A204.1 (cell line): ENCODE results near the gene ADCY5.
"Not testable (repeated sequence)": the region's sequence is repeated elsewhere in the genome, so short reads cannot be mapped to it uniquely, and the experiment has no call there.

ENCODE experiments used
- FAIRE-seq: peaks from 2 replicates; lab custom pipeline; 2012; peaks lifted over from hg19 to GRCh38; lab: Jason Lieb, UNC

ADCY5 gene

DNA sequence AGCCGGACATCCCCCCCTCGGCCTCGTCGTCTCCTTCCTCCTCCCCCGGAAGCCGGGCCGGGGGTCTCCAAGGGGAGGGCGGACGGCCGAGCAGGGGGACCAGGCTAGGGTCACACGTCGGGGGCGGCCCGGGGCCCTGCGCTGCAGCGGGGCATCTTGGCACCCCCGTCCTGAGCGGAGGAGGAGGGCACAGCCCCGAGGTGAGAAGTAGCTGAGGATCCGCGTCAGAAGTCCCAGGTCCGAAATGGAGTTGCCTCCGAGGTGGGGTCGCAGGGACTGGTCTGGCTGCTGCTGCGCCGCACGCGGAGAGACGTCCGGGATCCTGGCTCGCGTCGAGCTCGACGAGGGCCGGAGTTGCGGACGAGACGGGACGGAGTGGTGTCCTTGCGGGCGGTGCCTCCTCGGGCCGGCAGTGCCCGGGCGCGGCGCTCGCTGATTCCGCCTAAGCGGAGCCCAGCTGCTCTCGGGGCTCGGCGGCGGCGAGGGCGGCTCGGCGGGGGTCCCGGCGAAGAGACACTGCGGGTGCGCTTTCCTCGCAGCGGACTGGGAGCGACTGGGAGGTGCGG is at the start of gene ADCY5:
Gene ADCY5 (minus strand): TSS at position 555 of the 566 bp plus-strand sequence. CDS start 545 bp downstream, at position 10.
- FAIRE-seq: no peak

DNA sequence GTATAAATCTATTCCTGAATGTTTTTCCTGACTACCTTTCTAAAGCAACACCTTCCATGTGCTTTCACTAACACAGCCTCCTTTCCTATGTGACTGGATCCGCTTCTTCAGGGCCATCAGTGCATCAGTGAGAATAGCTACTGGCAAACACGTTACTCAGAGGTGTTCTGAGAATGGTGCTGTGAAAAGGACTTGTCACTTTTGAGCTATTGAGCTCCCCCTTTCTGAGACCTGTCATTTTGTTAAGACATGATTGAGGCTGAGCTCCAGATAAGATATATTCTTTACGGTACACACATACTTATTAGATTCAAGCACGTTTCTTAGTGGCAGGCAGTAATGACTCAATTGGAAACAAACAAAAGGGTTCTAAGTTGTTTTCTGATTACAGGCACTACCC is 45.0 kb upstream of the ADCY5 start:
- no peak for FAIRE-seq

DNA sequence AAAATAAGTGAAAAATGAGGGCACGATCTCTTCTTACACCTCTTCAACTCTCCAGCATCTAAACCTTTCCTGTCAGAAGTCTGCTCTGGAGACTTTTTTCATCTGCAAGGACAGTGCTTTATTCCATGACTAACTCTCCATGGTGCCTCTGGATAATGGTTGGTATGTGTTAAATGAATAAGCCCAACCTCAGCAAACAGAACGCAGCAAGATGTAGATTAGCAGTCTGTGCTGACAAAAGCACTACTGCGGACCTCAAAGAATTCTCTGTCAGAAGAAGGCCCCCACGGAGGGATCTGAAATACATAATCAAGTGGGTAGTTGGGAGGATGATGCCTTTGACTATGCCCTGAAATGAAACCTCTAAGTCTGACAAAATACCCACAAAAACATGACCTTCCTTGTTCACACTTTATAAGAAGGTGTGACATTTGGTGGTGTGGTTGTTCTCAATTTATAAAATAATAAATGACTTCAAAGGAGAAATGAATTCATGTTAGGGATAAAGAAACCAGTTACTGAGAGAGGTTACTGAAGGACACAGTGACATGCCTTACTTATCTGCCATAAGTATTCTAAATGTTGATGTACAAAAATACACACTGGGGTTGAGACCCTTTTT is 43.2 kb upstream of the ADCY5 start:
- FAIRE-seq: no peak

GRCh38 chr3:123489400-123490004 is 40.6 kb upstream of the ADCY5 start:
- FAIRE-seq: peak; percentile 23

DNA sequence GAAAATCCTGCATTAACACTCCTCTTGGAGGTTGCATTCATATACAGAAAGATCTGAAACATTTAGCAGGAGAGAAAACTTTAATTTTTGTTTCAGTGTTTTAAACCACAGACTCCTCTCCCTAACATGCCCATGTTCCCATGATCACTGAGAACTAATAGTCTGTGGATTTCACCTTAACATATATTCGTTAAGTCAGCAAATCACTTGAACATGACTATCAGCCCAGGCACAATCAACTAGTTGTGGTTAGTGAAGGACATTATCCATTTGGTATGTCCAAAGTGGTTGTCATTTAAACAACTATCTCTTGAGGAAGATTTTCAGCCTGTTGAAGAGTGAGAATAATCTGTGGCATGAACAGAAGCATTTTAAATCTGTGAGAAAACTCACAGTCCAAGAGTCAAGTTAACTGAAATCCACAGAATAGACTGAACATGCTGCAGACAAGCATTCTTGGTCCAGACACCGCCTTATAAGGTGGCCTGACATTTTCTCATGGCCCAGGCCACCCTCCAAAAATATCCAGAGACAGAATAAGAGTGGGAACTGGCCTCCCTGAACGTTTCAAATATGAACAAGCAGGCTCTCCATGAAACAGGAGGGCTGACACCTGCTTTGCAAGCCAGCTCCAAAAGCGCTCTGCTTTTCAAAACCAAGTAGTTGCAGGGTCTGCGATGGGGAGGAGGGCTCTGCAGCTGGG is 39.9 kb upstream of the ADCY5 start:
- FAIRE-seq: no peak

GRCh38 chr3:123487063-123487462 is 38.2 kb upstream of the ADCY5 start:
- not testable (repeated sequence) for FAIRE-seq

DNA sequence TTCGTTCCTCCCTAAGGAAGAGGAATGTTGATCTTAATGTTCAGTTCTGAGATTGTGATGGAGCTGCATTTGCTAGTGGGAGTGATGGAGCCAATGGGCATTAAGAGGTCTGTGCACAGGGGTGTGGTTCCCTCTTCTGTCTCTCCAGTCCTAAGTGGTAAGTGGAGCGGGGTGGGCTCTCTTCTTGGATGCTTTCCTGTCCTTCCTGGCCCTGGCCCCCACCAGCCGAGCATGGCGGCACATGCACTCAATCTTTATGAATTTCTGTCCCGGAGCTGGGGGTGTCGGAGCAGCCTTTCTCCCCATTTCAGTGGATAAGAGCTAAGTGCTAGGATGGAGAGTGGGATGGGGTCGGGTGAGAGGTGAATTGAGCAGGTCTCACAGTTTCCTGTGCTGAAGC is 37.6 kb upstream of the ADCY5 start:
- no peak for FAIRE-seq

- no peak for FAIRE-seq
These were observed 36.7 kb upstream of the ADCY5 start for GRCh38 chr3:123485551-123485950.

DNA sequence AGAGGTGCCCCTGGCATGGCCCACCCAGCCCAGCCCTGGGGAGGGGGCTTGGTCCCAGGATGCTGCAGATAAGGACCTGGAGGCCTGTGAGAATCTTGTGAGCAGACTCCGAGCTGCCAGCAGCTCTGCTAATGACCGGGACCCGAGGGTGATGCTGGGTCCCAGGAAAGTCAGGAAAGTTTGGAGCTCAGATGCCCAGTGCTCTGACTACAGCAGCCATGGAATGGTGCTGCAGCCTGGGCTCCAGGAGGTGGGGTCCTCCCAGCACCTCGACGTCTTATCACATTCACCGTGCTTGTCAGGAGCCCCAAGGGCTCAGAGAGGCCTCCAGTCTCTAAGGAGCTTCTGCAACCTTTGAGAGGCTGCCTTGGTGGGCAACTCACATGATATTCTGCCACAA is 34.3 kb upstream of the ADCY5 start:
- no peak for FAIRE-seq

- no peak for FAIRE-seq
These were observed 33.0 kb upstream of the ADCY5 start for GRCh38 chr3:123481722-123482457.

DNA sequence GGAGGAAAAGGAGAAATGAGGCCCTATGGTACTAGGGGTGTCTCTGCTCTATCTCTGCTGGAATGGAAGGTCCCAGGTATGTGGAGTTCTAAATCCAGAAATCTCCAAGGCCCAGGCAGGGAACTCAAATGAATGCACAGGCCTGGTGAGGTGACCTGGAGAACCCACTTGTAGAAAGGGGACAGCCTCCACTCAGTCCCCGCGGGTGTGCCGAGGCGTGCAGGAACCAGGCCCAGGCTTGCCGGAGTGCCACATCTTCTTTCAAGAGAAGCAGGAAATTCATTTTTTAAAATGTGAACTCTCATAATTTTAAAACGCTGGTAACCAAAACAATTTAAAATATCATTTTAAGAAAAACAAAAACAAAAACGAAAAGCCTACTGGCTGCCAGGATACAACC is 32.2 kb upstream of the ADCY5 start:
- FAIRE-seq: no peak

DNA sequence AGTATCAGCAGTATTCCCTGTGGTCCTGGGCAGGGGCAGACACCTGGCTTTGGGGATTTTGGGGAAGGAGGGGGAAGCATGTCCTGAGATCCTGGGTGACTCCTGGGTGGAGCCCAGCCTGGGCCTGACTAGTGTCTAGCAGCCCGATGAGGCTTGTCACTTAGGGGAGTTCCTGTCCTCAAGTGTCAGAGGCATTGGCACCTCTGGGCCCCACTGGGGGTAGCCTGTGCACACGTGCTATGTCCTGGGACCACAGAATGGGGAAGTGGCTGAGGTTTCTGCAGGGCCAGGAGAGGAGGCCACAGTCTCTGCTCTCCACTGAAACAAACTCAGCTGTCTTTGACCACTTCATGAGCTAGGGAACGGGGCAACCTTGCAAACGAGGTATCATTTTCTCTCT is 31.5 kb upstream of the ADCY5 start:
- no peak for FAIRE-seq

- no peak for FAIRE-seq
These were observed 31.0 kb upstream of the ADCY5 start for GRCh38 chr3:123479891-123480290.

GRCh38 chr3:123478314-123478713 is 29.4 kb upstream of the ADCY5 start:
- FAIRE-seq: no peak

- FAIRE-seq: no peak
These were observed 28.3 kb upstream of the ADCY5 start for GRCh38 chr3:123476967-123477750.

DNA sequence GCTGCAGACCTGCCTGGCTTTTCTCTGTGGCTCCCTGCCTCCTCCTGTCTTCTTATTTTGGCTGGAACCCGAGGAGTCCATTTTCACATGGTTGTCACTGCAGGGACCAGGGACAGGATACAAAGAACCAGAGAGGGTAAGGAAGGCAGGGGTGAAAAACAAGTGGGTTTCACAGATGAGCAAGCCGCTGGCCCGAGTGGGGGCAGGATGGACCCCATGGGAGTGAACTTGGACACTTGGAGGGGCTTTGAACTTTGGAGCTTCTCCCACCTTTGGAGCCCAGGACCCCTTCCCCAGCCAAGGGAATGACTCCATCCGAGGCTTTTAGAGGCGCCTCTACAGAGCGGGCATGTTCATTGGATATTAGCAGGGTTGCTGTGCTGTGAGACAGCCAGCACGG is 26.9 kb upstream of the ADCY5 start:
- FAIRE-seq: no peak

GRCh38 chr3:123471106-123471505 is 22.2 kb upstream of the ADCY5 start:
- no peak for FAIRE-seq

DNA sequence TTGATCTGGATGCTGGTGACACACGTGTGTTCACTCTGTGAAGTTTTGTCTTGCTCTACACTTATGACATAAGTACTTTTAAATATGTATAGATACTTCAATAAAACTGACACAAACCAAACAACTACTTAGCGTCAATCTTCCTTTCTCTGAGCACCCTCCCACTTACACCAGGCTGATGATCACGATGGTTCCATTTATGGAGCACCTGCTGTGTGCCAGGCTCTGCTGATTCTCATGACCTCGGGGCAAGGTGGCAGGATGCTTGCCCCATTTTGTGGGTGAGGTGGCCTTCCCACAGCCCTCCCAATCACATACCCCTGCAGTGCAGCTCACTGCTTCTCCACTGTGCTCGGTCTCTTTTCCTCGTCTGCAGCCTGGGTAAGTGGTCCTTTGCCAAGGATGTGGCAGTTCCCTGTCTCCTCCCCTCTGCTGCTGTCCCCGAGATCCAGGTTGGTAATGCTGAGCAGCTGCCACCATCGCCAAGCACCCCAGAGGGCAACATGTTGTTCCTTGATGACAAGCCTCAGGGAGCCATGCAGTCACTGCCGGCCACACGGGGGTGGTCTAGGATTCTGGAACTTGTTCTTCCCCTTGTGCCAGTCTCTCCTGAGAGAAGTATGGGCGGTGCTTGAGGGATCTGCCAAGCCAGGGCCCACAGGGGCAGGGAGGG is 20.6 kb upstream of the ADCY5 start:
- FAIRE-seq: no peak

GRCh38 chr3:123467046-123467445 is 18.2 kb upstream of the ADCY5 start:
- no peak for FAIRE-seq

GRCh38 chr3:123464211-123464610 is 15.3 kb upstream of the ADCY5 start:
- no peak for FAIRE-seq

DNA sequence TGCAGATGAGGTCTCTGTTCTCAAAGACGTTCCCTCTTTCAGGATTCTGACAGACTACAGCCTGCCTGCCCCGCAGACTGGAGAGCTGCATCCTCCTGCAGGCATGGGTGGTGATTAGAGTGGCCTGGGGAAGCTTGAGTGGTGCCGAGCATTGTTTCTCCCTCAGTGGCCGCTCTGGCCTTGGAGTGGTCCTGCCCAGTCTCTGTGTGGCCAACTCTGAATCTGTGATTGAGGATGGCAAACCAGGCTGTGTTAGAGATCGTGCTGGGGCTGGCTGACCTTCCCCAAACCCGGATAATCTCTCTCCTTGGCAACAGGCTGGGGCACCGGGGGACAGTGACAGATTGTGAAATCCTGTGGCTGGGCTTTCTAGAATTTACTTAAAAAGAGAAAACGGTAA is 11.0 kb upstream of the ADCY5 start:
- no peak for FAIRE-seq
